ENCODE results near the gene ABHD17B.

Gene ABHD17B

GRCh38 chr9:71830153-71830552 lies 80.8 kb downstream of the ABHD17B start:
- Mint-ChIP-seq H3K27me3 (ENCODE audit: low read depth) (peaks cover 39% of the 10 kb centered on the region), H3K4me1 (ENCODE audit: low read depth) (peaks cover 3% of the 10 kb centered on the region), H3K4me3 (no peak overlapping the region), H3K36me3 (ENCODE audit: low read depth) (peaks cover 3% of the 10 kb centered on the region), H3K9me3 (peaks cover 12% of the 10 kb centered on the region), H3K27ac (no peak overlapping the region)

DNA sequence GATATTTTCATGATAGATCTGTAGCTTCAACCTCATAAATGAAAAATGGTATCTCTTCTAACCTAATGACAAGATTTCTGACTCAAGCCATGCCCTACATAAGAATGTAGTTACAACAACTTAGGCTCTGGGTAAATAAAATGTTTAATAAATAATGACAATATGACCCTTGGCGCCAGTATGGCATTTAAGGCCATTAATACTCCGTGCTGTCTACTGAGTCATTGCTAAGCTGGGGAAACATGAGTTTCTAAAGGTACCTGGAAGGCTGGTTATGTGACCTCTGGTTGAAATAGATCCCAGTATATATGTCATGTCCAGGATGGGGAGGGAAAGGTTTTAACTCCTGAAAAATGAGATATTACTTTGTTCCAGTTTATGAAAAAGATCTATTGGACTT lies 84.7 kb downstream of the ABHD17B start:
- peaks cover 2% of the 10 kb centered on the region for H3K36me3 Mint-ChIP-seq (ENCODE audit: low read depth)
- H3K9me3 Mint-ChIP-seq: no peaks in the 10 kb centered on the region
- H3K27me3 Mint-ChIP-seq (ENCODE audit: low read depth): peaks cover 7% of the 10 kb centered on the region
- H3K4me3 Mint-ChIP-seq: no peak overlapping the region
- no peak overlapping the region for H3K27ac Mint-ChIP-seq
- peaks cover 10% of the 10 kb centered on the region for H3K4me1 Mint-ChIP-seq (ENCODE audit: low read depth)

GRCh38 chr9:71824257-71824656 lies 86.7 kb downstream of the ABHD17B start:
- Mint-ChIP-seq H3K9me3 (no peaks in the 10 kb centered on the region), H3K36me3 (ENCODE audit: low read depth) (peaks cover 2% of the 10 kb centered on the region), H3K27ac (no peak overlapping the region), H3K4me1 (ENCODE audit: low read depth) (peaks cover 7% of the 10 kb centered on the region), H3K4me3 (no peak overlapping the region), H3K27me3 (ENCODE audit: low read depth) (peaks cover 4% of the 10 kb centered on the region)

GRCh38 chr9:71822935-71823334 lies 88.1 kb downstream of the ABHD17B start:
- H3K27ac Mint-ChIP-seq: no peak overlapping the region
- no peak overlapping the region for H3K4me3 Mint-ChIP-seq
- H3K36me3 Mint-ChIP-seq (ENCODE audit: low read depth): no peaks in the 10 kb centered on the region
- no peaks in the 10 kb centered on the region for H3K9me3 Mint-ChIP-seq
- peaks cover 7% of the 10 kb centered on the region for H3K4me1 Mint-ChIP-seq (ENCODE audit: low read depth)
- no peaks in the 10 kb centered on the region for H3K27me3 Mint-ChIP-seq (ENCODE audit: low read depth)

GRCh38 chr9:71822456-71822855 lies 88.5 kb downstream of the ABHD17B start:
- Mint-ChIP-seq H3K4me3 (no peak overlapping the region), H3K4me1 (ENCODE audit: low read depth) (peaks cover 7% of the 10 kb centered on the region), H3K27ac (no peak overlapping the region), H3K27me3 (ENCODE audit: low read depth) (no peaks in the 10 kb centered on the region), H3K36me3 (ENCODE audit: low read depth) (no peaks in the 10 kb centered on the region), H3K9me3 (no peaks in the 10 kb centered on the region)

DNA sequence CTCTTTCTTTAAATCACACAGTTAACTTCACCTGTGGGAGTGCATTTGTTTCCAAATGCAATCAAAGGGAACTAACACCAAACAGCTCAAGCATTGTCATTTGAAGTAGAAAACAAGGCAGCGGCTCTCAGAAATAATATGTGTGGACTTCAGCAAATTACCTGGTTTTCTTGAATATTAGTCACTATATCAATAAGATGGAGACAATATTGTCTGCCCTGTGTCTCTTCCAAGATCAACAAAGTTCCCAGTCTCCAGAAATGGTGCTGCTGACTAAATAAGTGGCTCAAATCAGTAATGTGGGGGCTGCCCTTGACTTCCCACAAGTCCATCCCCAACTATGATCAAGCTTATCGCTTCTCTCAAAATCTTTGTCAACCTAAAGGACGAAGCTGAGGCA lies 89.6 kb downstream of the ABHD17B start:
- peaks cover 13% of the 10 kb centered on the region for H3K4me1 Mint-ChIP-seq (ENCODE audit: low read depth)
- no peak overlapping the region for H3K27ac Mint-ChIP-seq
- H3K27me3 Mint-ChIP-seq (ENCODE audit: low read depth): no peaks in the 10 kb centered on the region
- H3K9me3 Mint-ChIP-seq: no peaks in the 10 kb centered on the region
- H3K36me3 Mint-ChIP-seq (ENCODE audit: low read depth): no peaks in the 10 kb centered on the region
- no peak overlapping the region for H3K4me3 Mint-ChIP-seq

DNA sequence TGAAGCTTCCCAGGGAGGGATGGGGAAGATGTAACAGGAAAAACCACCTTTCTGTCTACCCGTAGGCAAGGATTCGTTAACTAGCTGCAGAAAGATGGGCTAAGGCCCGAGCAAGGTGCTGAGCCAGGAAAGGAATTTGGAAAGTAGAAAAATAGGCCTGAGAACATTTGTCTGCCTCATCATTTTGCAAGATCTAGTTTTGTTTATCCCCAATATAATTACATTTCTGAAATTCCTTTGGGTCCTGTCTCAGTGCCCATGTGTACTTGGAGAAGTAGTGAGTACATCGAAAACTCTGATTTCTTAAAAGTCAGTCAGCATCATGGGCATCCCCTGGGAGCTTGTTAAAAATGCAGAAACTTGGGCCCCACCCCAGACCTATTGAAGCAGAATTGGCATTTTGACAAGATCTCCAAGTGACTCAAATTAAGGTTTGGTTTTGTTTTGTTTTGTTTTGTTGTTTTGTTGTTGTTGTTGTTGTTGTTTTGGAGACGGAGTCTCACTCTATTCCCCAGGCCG lies 90.5 kb downstream of the ABHD17B start:
- Mint-ChIP-seq H3K9me3 (no peaks in the 10 kb centered on the region), H3K36me3 (ENCODE audit: low read depth) (no peaks in the 10 kb centered on the region), H3K27me3 (ENCODE audit: low read depth) (no peaks in the 10 kb centered on the region), H3K27ac (no peak overlapping the region), H3K4me3 (no peak overlapping the region), H3K4me1 (ENCODE audit: low read depth) (peaks cover 13% of the 10 kb centered on the region)

GRCh38 chr9:71819115-71819739 lies 91.8 kb downstream of the ABHD17B start:
- Mint-ChIP-seq H3K4me3 (no peak overlapping the region), H3K9me3 (no peaks in the 10 kb centered on the region), H3K36me3 (ENCODE audit: low read depth) (no peaks in the 10 kb centered on the region), H3K4me1 (ENCODE audit: low read depth) (peaks cover 13% of the 10 kb centered on the region), H3K27me3 (ENCODE audit: low read depth) (no peaks in the 10 kb centered on the region), H3K27ac (no peak overlapping the region)

DNA sequence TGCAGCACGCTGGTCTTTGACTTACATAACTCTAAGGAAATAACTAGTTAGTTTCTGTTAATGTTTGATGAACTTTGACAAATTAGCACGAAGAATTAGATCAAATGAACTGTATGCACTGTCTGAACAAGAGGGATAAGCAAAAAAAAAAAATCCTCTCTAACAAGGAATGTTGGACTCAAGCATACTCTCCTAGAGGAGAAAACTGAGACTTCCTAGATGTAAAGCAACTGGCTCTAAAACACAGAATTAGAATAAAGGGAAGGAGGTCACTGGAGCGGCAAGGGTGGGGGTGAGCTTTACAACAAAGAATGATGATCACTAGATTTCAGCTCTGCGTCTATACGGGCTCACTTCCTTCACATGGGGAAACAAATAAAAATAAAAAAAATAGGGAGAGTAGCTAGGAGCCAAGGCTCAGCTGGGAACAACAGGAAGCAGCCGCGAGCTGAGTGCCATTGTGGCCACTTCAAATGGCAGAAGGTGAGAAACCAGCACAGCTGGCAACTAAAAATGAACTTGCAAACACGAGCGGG lies 94.0 kb downstream of the ABHD17B start:
- Mint-ChIP-seq H3K4me1 (ENCODE audit: low read depth) (peaks cover 6% of the 10 kb centered on the region), H3K27me3 (ENCODE audit: low read depth) (no peaks in the 10 kb centered on the region), H3K27ac (no peak overlapping the region), H3K4me3 (no peak overlapping the region), H3K36me3 (ENCODE audit: low read depth) (no peaks in the 10 kb centered on the region), H3K9me3 (no peaks in the 10 kb centered on the region)

All from T-helper 1 cell treated with Interleukin-12 subunit alpha and Interleukin-12 subunit beta and Interleukin-4 antibody, amounts not matched to agents 30 μg/mL and 1 μg/mL, for 36 hours (primary cell).